ENCODE measurements around the gene STYXL1.

- no peak for TF ChIP-seq CTCF (conservative IDR thresholded peaks at IDR 0.05)
- no peak for TF ChIP-seq ZFX (IDR thresholded peaks at IDR 0.05)
These were observed 6.6 kb upstream of the STYXL1 start for GRCh38 chr7:76054123-76055120.

Data from C4-2B (cell line).